ENCODE results near the gene CHGA.

Gene CHGA

GRCh38 chr14:92905667-92906066 lies 17.3 kb upstream of the CHGA start:
- no peak for DNase-seq

DNA sequence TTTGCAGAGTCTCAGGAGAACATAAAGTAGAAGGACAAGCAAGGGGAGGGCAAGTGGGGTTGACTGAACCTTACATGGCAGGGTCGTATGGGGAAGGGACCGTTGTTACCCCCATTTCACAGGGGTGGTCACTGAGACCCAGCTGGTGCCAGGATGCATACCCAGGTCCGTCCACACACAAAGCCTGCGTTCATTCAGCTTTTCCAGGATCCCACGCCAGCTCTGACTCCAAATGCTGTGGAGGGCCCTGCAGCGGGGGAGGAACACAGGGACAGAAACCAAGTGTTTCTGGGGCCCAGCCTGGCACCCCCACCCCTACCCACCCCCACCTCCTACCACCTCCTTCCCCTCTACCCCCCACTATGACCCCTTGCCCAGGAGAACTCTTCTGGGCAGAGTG lies 16.5 kb upstream of the CHGA start:
- no peak for DNase-seq

GRCh38 chr14:92906823-92907222 lies 16.1 kb upstream of the CHGA start:
- DNase-seq, result no peak

GRCh38 chr14:92907316-92907911 lies 15.5 kb upstream of the CHGA start:
- DNase-seq, result no peak

GRCh38 chr14:92914087-92914656 lies 8.8 kb upstream of the CHGA start:
- DNase-seq, result no peak

DNA sequence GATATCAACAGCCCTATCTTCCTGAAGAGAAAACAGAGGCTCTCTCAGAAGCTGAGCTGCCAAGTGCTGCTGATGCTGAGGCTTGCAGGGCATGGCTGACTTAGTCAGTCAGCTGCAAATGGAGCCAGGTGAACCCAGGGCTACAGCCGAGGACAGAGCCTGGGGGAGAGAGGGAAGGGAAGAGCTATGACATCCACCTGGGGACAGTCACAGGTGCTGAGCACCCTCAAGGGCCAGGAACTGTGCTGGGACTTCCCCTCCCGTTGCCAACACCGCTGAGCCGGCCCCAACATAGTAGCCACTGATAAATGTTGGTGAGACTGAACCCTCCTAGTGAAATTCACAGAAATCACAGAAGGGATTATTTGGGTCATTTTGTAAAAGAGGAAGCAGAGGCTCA lies 6.7 kb upstream of the CHGA start:
- DNase-seq, result no peak

DNA sequence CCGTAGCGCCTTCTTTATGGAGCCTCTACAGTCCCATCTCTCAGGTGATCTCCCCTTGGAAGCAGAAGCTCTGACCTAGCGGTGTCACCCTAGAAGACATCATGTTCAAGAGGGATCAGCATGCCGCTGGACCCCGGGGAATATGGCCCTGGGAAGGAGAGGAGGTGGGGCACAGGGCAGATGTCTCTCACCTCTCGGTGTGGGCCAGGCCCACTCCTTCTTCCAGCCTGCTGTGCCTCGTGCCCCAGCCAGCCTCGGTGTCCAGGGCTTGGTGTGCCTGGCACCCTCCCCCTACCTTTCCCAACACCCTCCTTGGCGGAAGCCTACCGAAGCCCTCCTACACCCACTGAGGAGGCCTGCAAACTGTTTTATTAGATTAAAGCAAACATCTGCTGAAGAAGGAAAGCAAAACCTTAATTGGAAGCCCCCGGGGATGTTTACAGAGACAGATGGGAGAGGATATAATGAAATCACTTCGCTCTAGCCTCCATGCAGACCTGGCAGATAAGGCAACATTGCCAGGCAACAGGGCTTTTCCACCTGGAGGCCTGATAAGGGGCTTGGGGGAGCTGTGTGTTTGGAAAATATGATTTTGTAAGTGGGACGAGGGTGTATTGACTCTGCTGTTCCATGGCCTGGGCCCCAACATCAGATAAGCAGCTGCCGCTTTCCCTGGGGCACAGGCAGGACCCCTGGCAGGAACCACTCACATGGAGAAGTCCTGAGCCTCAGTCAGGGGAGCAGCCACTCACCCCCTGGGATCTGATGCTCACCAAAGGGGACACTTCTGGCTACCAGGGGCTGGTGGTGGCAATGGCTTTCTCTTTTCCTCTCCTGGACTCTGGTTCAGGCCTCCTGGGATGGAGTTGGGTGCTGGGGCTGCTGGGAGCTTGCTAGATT lies 5.7 kb upstream of the CHGA start:
- peak in 1 of 2 experiments; percentile 38 for DNase-seq

- no peak for DNase-seq
These were observed 5.0 kb upstream of the CHGA start for GRCh38 chr14:92917956-92918355.

- no peak for DNase-seq
These were observed 2.9 kb upstream of the CHGA start for GRCh38 chr14:92920001-92920400.

DNA sequence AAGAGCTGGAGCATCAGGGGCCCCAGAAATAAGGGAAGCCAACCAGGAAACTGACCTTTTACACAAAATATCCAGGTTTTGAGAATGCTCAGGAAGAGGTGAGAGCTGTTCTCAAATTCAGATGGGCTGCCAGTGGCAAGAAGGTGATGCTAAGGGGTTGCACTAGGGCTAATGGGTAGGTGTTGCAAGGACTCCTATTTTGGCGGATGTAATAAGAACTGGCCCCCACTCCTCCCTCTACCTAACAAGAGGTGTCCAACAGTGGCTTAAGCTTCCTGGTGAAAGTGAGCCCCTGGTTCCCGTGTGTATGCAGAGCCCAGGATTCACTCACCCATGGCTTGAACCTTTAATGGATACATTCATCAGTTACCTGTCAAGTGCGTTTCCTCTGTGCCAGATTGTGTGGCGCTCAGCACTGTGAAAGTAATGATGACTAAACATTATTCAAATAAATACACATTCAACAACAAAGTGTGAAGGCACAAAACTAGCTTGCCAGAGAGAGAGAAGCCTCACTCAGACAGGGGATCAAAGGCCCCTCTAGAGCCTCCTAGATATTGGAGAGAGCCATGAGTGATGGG lies 705 bp upstream of the CHGA start:
- DNase-seq, result no peak

GRCh38 chr14:92923744-92924103 lies 774 bp downstream of the CHGA start:
- peak in 1 of 2 experiments; percentile 49 for DNase-seq

- DNase-seq, result no peak
These were observed 1.3 kb downstream of the CHGA start for GRCh38 chr14:92924247-92924646.

DNA sequence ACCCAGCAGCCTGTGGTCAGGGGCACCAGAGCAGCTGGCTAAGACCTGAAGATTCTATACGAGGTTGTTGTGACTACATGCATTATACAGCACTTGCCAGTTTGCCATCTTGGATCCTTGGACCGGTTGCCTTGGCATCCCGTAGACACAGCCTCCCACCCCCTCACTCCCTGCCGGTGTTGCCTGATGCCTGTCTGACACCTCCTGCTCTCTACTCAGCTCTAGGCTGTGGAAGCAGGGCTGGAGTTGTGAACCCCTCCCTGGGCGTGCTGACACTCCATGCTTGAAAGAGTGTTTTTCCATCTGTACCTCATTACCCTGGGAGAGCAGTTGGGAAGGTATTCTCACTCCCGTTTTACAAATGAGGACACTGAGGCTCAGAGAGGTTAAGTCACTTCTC lies 2.5 kb downstream of the CHGA start:
- DNase-seq, result no peak

GRCh38 chr14:92926180-92926845 lies 3.4 kb downstream of the CHGA start:
- no peak for DNase-seq

- DNase-seq, result no peak
These were observed 4.0 kb downstream of the CHGA start for GRCh38 chr14:92926931-92927330.

GRCh38 chr14:92927349-92928257 lies 4.7 kb downstream of the CHGA start:
- no peak for DNase-seq

DNA sequence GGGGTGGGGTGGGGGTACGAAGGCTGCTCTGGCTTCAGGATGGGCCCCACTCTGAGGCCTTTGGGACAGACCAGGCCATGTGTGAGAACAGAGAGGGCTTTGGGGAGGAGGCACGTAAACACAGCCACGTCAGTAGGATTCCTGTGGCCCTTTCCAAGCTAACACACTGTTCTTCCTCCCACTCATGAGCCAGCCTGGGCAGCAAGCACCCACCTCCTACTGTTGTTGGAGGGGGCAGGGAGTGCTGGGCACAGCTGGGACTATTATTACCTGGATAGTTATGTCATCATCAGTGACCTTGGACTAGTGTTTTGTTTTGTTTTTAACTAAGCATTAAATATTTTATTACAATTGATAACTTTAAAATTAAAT lies 5.3 kb downstream of the CHGA start:
- no peak for DNase-seq

- no peak for DNase-seq
These were observed 6.2 kb downstream of the CHGA start for GRCh38 chr14:92928961-92929688.

- no peak for DNase-seq
These were observed 7.0 kb downstream of the CHGA start for GRCh38 chr14:92929689-92930608.
